GM18505 (cell line): ENCODE results near the gene MAGEH1.

Experiments
- ATAC-seq: cut with Tn5 transposase; IDR thresholded peaks from one replicate; pipeline ENCODE4 v1.9.1; 2021; ENCODE audit not compliant: unreplicated experiment
- POLR2A ChIP-seq: IDR thresholded peaks from 4 replicates; pipeline ENCODE4 v1.6.1; 2011; ENCODE audit warnings: borderline replicate concordance; ENCODE audit not compliant: insufficient read depth, insufficient read length; ENCODE audit errors: extremely low read depth

Gene MAGEH1

DNA sequence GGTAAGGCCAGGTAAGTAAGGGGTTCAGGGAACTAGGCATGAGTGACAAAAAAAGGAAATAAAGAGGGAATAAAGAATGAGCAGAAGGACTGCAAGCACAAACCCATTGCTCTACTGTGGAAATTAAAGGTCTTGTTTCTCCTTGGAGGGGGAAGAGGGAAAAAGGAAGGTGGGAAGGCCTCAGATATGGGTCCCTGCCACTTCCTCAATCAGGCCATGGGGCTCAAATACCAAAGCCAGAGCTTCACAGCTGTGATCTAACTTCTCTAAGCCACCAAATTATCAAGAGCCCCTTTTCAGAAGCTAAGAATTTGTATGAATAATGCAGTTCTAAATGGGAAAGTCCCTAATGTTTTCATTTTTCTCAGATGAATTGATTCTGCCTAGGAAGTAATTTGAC, 33.0 kb downstream of the MAGEH1 start:
- no peak for TF ChIP-seq POLR2A
- no peak for ATAC-seq

GRCh38 chrX:55486736-55487135, 34.8 kb downstream of the MAGEH1 start:
- no peak for TF ChIP-seq POLR2A
- no peak for ATAC-seq

DNA sequence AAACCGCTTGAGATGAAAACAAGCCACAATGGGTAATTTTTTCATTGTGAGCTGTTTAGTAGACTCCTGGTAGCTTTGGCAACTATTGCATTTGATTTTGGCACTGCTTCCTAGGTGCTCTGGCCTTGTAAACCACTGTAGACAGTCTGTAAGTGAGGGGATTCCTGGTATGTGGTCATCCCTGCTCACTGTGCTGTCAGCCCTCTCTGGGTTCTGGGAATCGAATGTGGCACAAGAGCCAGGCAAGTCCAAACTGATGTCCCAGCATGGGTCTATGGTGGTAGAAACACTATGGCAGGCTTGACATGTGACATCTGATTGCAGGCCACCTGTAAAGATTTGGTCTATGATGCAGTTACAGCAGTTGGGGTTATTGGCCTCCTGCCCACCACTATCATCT, 35.2 kb downstream of the MAGEH1 start:
- no peak for ATAC-seq
- TF ChIP-seq POLR2A, result no peak

DNA sequence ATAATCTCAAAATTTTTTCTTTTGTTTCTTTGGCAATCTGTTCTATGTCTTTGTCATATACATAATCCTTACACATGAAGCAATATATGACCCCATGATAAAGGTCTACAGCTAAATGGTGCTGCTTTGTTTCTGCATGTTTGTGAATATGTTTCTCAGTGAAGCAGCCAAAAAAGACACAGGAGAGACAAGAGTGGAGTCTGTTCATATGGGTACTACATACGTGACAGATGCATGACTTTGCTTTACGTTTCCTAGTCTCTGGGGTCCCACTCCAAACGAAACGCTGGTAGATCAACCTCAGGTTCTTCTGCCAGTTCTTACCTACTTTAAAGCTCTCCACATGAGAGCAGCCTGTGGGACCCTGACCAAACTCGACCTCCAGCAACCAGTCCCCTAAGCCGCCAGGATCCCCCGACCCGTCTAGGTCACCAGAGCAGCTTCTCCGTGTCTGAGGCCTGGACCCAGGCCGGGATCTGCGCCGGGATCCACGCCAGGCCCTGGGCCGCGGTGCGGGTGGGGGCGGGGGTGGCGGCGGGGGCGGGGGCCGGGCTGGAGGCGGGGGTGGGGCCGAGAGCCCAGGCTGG, 36.2 kb downstream of the MAGEH1 start:
- no peak for TF ChIP-seq POLR2A
- peak; percentile 2 for ATAC-seq

GRCh38 chrX:55488593-55489313, 36.8 kb downstream of the MAGEH1 start:
- ATAC-seq, result peak; percentile 56
- TF ChIP-seq POLR2A, result no peak

DNA sequence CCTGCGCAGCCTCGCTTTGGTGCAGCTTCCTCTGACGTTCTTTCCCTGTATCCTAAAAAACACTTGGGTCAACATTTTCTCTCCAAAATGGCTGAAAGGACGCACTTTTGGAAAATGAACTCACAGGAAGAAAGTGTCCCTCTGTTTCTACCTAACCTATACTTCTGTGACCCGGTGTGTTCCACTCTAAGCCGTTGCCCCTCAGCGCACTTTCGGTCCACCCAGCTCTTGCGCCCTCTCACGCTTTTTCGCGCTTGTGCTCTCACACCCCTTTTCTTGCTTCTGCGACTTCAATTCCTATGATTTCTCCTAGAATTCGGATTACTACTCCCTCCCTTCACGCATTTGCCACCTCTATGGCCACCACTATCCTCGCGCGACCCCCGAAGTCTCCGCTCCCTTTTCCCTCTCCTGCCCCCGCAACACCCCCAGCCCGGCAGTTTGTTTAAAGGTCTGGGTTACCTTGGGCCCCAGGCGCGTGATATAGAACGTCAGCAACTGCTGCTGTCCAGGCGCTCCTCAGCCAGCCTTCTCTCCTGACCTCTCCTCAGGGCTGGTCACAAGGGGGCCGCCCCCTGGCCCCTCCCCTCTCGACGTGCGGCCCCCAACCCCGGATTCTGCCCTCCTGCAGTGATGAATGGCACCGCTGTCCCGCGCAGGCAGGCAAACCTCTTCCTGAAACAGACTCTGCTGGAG, 37.5 kb downstream of the MAGEH1 start, which contains the start of gene USP51:
Gene USP51, minus strand, starts transcription at position 535 of the 696 bp plus-strand sequence. CDS start 909 bp downstream, outside the sequence.
- peak; percentile 48 for ATAC-seq

DNA sequence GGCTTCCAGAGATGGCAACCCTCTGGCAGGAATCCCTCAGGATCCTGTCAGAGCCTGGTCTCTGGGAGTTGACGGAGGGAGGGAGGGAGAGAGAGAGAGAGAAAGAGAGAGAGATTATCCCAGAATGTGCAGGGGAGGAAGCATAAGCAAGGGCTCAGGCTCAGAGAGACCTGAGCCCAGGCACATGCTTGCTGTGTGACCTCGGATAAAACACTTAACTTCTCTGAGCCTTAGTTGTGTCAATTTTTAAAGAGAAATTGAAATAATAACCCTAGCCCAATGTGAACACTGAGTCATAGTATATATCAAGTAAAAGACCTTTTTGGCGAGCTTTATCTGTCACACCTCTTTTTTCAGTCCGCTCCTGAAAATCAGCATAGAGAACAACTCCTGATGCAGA, 38.2 kb downstream of the MAGEH1 start:
- ATAC-seq, result no peak
- TF ChIP-seq POLR2A, result no peak

More for the DNA sequence above, 37.5 kb downstream of the MAGEH1 start, which contains the start of gene USP51:
- no peak for TF ChIP-seq POLR2A

DNA sequence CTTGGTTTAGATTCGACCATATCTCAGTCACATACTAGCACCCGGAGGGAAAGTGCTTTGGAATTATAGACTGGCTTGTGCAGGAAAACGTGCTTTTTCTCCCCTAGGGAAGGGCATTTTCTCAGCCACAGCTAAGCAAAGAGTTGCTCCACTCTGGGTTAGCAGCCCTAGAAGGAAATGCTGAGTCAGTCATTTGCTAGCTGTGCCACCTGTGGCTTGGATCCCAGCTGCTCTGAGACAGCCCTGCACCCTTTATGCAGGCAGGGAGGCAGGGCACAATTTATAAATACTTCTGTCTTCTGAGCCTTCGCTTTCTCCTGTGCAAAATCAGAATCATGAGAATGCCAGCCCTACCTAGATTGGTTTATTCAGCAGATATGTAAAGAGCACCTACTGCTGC, 39.0 kb downstream of the MAGEH1 start:
- ATAC-seq, result no peak
- no peak for TF ChIP-seq POLR2A
